VCaP (cell line): ENCODE data around the gene NLRP6.

Experiments
- H3K27ac ChIP-seq: fragments of 450-650 bp; 2 replicates; pipeline ENCODE4 v1.5.1; 2017
- TF ChIP-seq, protein P1 (sequence below): fragments of 450-650 bp; conservative IDR thresholded peaks from 2 replicates; pipeline ENCODE4 v1.5.1; 2017; ENCODE audit warnings: mild to moderate bottlenecking, moderate library complexity

NLRP6 gene

DNA sequence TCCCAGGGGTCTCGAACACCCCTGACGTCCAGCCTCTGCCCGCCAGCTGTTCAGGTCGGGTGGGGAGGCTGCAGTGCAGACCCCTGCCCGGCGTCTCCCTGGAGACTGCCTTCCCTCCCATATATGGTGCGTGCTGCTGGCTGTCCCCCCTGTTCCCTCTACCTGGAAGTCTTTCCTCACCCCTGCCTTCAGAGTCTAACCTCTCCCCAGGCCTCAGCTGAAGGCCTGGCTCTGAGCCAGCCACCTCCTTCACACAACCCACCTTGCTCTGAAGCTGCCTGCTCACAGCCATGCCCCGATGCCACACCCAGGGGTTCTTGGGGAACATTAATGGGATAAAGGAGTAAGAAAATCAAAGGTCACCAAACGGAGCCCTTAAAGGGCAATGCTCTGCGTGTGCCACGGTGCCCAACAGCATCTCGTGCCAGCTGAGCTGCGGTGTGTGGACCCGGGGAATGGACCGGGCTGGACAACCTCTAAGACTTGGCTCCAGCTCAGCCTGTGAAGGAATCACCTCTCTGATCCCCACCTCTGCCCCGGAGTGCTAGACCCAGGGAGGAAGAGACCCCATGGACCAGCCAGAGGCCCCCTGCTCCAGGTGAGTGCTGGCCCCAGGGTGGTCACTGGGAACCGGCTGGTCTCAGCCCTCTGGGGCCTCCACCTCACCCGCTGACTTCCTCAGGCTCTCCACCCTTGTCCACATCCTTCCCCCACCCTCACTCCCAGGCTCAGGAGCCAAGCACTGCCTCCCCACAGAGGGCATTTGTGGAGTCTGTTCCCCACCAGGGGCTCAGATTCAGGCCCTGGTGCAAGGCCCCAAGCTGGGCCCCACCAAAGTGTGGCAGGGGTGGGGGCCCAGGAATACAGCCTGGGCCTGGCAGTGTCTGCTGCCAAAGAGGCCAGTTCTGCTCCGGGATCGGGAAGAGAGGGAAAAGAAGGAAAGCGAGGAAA lies at the start of gene NLRP6:
NLRP6 (plus strand) TSS at position 407 of the 951 bp plus-strand sequence; CDS start at position 570, 163 bp downstream.
- TF ChIP-seq, protein P1, sequence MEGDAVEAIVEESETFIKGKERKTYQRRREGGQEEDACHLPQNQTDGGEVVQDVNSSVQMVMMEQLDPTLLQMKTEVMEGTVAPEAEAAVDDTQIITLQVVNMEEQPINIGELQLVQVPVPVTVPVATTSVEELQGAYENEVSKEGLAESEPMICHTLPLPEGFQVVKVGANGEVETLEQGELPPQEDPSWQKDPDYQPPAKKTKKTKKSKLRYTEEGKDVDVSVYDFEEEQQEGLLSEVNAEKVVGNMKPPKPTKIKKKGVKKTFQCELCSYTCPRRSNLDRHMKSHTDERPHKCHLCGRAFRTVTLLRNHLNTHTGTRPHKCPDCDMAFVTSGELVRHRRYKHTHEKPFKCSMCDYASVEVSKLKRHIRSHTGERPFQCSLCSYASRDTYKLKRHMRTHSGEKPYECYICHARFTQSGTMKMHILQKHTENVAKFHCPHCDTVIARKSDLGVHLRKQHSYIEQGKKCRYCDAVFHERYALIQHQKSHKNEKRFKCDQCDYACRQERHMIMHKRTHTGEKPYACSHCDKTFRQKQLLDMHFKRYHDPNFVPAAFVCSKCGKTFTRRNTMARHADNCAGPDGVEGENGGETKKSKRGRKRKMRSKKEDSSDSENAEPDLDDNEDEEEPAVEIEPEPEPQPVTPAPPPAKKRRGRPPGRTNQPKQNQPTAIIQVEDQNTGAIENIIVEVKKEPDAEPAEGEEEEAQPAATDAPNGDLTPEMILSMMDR = no peak
- H3K27ac ChIP-seq = no peak within 1 kb of the TSS

DNA sequence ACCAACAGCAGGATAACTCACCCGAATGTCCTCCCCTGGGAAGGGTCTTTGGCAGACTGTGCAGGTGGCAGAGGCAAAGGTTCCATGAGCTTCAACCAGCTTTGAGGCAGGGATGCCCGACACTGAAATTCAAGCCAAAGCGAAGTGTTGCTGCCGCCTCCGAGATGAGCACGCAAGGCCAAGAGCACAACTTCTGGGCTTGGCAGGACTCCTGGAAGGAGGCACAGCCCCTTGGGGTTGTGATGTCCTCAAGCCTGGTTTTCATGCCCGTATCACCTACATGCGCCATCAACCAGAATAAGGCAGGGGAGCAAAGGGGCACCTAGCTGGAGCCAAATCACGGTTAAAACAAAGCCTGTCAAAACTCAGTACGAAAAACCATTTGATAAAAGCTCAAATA lies 47.8 kb upstream of the NLRP6 start:
- H3K27ac ChIP-seq = no peak overlapping the region
- TF ChIP-seq, protein P1 = no peak

DNA sequence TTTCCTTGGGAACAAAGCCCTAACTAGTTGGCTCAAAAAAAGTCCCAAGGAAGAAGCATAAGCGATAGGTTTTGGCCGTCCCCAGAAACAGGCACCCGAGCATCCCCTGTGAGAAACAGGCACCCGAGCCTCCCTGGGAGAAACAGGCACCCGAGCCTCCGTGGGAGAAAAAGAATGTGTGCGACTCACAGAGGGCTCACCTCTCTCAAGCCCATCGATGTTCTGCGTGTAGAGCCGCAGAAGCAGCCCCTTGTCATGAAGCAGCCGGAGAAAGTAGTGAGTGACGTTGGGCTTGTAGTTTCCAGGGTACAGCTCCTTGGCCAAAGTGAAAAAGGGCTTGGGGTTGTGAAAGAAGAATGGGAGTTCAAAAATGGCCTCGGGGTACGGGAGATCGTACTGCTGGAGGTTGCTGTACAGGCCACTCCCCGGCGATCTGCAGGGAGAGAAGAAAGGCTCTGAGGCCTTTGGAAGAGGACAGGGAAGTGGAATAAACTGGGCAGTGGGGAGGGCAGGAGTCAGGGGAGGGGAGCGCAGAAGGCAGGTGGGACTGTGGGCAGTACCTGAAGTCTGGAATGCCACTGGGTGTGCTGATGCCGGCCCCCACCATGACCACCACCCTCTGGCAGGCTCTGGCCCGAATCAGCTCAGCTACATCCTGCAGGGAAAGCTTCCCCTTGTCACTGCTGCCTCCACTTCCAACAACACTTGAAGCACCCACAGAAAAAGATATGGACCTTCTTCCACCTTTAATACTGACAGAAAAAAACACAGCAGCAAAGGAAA lies 45.2 kb upstream of the NLRP6 start:
- TF ChIP-seq, protein P1 = no peak
- H3K27ac ChIP-seq = no peak overlapping the region

DNA sequence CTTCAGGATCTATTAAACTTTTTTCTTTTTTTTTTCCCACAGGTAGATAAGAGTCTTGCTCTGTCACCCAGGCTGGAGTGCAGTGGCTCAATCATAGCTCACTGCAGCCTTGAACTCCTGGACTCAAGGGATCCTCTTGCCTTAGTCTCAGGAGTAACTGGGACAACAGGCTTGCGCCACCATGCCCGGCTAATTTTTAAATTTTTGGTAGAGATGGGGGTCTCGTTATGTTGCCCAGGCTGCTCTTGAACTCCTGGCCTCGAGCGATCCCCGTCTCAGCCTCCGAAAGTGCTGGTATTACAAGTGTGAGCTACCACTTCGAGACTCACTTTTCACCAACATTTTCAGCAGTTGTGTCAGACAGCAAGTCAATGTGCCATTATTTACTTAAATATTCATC lies 43.0 kb upstream of the NLRP6 start:
- TF ChIP-seq, protein P1 = no peak
- peak overlapping the region; percentile 89 for H3K27ac ChIP-seq

DNA sequence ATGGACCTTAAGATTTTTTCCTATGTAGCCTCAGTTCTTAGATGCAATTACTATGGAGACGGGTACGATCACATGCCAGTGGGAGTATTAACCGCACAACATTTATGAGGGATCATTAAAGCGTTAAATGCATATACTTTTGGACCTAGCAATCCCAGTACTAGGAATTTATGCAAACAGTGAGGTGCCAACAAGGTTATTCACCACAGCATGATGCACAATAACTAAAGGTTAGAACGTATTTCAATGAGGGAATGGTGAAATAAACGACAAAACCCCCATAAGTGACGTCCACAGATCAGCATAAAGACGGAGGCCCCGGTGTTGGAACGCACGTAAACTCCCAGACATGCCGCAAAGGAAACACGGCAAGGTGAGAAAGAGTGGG lies 42.6 kb upstream of the NLRP6 start:
- TF ChIP-seq, protein P1 = no peak
- peak overlapping the region; percentile 89 for H3K27ac ChIP-seq

DNA sequence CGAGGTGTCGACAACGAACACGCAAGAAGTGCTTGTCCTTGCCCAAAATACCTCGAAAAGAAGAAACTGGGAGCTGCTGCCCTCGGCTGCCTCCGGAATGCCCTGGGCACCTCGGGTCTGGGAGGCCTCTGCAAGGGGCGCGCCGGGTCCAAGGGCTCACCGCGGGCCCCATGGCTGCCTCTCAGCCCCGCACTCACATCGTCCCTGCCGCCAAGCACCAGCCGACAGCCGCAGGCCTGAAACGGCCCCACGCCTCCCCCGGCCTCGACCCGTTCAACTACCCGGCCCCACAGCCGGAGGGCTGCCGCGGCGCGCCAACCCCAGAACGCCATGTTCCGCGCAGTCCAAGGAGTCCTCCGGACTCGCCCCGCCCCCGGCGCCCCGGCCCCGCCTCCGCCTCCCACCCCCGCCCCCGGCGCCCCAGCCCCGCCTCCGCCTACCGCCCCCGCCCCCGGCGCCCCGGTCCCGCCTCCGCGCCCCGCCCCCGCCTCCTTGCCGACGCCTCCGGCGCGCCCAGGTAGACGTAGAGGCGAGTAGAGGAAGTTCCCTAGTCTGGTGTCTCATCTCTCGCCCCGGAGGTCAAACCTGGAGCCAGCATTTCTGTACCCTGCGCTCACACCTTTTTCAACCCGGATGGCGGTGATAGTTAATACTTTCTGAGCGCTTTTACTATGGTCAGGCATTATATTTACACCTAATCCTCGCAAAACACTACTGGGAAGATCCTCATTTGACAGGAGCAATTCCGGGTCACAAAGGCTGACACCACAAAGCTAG lies 42.0 kb upstream of the NLRP6 start, which contains the start of gene SIRT3:
SIRT3 (minus strand) TSS at position 346 of the 777 bp plus-strand sequence; CDS start at position 332, 14 bp downstream.
- TF ChIP-seq, protein P1 = no peak
- H3K27ac ChIP-seq = peak within 1 kb of the TSS; percentile 89
